HG03469 (cell line): Measurements from ENCODE around the gene RBM46.

Experiments used
- ATAC-seq: cut with Tn5 transposase; IDR thresholded peaks from one replicate; pipeline ENCODE4 v1.9.1; 2021; ENCODE audit warnings: mild to moderate bottlenecking, moderate library complexity, moderate number of reproducible peaks; ENCODE audit not compliant: unreplicated experiment

RBM46 gene

GRCh38 chr4:154781126-154781982 is at the start of gene RBM46:
RBM46 (plus strand) TSS chr4:154781272; CDS start chr4:154796753, 15,481 bp downstream.
- ATAC-seq = no peak

DNA sequence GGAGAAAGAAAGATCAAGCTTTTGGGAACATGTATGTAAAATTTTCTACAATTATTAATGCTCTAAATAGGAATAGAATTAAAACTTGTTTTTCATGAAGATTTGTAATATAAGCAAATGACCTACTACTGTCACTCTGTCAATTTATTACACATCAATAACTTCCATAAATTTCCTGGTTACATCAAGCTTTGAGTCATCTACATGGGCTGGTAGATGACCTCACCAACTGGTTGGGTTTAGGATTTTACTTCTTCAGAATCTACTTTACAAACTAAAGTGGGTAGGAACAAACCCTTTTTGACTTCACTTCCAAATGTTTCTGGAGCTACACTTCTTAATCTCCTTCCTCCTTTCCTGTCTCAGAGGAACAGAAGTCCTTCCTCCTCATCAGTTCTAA is 49.3 kb upstream of the RBM46 start:
- no peak for ATAC-seq

DNA sequence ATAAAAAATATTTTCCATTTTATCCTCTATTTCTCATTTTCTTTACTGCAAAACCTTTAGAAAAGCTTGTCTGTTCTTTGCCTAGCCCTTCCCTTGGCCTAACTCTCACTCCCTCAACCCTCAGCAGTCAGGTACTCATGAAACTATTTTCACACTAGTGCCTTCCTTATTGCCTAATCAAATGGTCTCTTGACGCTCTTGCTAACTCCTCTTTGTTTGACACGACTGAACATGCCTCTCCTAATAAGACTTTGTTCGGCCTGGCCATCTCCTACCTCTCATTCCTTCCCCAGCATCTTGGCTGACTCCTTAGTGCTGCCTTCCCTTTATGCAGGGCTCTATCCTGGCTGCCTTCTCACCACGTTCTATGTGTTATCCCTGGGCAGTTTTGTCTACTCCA is 48.4 kb upstream of the RBM46 start:
- no peak for ATAC-seq

DNA sequence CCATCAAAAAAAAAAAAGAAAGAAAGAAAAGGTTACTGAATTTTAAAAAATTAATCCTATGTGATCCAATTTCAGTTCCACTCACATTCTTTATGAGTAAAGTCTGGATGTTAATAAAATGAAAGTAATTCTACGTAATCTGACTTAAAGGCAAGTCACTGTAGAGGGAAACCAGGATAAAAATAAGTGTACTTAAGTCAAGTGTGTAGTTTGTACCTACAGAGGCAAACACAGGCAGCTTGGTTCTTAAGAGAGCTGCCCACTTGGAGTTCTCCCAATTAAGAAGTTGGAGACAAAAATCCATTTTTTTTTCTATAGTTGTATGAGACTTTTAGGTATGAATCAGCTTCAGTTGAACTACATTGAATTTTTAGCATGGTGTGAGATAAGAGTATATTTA is 44.3 kb upstream of the RBM46 start:
- no peak for ATAC-seq

DNA sequence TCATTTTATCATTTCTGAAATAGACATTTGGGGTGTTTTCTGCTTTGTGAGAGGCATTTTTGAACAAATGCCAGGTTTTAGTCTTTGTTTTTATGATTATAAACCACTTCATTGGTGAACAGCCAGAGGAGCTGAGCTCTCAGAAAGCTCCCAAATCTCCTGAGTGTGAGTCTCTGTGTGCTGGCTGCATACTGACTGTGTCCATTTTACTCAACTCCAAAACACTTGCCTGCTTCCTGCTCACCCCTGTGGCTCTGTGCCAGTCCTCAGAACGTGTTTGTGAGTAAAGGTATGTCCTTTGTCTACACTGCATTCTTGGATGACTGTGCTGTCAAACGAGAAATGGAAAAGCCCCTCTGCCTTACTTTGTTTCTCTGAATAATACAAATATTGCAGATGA is 42.6 kb upstream of the RBM46 start:
- no peak for ATAC-seq

DNA sequence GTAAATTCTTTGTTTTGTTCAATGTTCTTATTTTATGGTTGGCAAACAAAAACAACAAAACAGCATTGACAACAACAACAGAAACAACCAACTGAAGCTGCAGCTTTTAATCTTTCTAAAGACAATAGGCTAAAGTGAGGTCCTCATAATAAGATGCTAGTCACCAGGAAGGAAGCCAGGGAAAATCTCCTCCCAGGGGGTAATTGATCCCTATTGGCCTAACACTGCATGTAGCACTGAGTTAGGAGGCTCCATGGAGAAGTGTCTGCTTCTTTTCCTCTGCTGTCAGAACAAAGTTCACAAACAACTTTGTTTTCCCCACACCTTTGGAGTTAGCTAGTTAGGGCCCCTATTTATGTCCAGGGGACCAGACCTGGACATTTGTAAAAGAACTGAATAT is 42.0 kb upstream of the RBM46 start:
- no peak for ATAC-seq

- ATAC-seq = no peak
Observed at GRCh38 chr4:154740462-154740861, 40.6 kb upstream of the RBM46 start.

- no peak for ATAC-seq
Observed at GRCh38 chr4:154741131-154741665, 39.9 kb upstream of the RBM46 start.

- no peak for ATAC-seq
Observed at GRCh38 chr4:154741922-154742850, 38.9 kb upstream of the RBM46 start.

DNA sequence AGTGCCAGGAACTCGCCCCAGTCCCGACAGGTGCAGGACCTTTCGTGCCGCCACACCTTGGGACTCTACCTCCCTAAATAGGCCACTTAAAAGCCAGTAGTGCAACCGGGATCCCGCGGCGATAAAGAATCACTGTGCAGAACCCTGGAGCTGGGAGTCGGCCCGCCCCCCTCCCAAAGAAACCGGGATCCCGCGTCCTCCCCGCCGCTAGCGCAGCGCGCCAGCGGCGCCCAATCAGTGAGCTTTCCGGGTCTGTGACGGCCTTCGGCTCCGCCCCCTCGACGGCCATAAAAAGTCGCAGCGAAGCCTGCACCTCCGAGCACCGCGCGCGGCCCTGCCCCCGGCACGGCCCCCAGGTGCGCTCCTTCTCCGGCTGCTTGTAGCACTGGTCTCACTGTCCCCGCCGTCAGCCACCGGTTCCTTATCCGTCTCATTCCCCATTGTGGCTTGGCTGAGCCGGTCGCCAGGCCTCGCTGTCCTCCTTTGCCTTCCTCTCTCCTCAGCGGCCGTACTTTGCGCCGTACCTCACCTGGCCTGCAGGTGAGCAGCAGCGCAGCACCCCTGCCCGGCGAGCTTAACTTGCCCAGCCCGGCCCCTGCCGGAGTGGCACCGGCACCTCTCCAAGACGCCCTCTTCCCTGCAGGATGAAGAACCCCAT is 37.3 kb upstream of the RBM46 start, which contains the start of gene LRAT:
Gene LRAT, plus strand, starts transcription at position 318 of the 658 bp plus-strand sequence. Its CDS starts 327 bp downstream, at position 645.
- no peak for ATAC-seq

GRCh38 chr4:154744341-154744926 is 36.6 kb upstream of the RBM46 start:
- ATAC-seq = no peak

DNA sequence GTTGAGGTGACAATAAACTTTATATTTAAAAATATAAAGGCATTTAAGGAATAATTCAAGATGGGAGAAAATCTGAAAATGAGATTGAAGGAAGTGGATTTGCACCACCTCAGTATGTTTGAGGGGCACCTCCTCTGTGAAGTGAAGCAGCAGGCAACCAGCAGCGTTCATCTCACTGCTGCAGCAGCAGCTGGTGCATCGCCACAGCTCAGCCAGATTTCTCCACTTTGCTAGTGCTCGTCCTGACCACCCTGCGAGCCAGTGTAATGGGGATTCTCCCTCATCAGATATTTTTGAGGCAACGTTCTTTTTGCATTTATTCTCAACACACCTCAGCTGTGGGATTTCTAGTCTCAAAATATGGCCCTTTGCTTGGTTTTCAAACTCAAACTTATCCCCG is 23.4 kb upstream of the RBM46 start:
- ATAC-seq = no peak

DNA sequence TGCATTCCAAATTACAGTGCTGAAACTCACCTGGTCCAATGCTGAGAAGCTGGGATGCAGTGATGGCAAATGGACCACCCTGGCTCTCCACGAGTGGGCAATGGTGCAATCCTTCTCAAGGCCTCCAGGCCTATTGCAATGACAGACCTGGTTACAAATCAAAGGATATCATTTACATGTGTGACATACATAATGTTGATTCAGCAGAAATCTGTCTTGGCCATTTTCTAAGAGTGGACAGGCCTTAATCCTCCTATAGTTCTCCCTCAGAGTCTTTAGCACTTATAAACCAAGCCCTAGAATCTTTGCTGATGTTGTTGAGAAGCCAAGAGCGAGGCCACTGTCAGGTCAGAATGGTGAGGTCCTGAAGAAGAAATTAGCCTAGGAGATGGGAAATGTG is 20.2 kb upstream of the RBM46 start:
- no peak for ATAC-seq

DNA sequence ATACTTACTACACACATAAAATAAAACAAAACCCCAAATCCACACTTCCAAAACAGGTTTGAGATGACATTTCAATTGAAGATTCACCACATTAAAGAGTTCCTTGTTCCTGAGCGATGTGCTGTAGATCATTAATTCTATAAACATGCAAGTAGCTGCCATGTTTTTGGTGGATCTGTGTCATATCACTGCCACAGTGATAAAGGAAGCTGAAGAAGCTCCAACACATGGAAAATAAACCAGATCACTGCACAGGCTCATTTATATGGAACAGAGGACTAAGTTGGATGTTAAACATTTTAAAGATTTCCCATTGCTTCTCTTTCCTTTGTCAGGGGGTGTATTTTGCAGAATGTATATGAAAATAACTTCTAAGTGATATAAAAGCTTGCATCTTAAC is 2.8 kb upstream of the RBM46 start:
- ATAC-seq = no peak

DNA sequence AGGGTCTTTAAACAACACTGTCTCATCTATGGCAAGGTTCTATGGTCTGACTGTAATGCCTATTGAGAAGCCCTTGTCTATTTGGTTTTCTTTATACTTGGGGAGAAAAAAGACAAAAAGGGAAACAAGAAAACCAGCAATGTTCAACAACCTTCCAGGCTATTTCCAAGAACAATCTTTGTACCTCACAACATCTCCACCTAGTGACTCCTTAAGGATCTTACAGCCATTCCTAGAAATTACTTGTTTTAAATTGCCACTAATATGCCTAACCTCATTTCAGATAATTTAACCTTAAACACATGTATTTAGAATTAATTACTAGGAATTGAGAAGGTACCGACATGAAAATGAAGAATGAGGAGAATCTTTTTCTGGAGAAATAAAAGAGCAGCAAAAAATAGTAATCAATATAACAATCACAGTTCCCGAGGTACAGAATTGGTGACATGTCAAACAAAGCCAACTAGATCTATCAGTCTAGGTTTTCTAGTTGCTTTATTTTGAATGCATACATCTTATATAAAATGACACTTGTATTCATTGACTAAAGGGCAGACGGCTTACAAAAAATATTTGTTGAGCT is 1.6 kb upstream of the RBM46 start:
- no peak for ATAC-seq

DNA sequence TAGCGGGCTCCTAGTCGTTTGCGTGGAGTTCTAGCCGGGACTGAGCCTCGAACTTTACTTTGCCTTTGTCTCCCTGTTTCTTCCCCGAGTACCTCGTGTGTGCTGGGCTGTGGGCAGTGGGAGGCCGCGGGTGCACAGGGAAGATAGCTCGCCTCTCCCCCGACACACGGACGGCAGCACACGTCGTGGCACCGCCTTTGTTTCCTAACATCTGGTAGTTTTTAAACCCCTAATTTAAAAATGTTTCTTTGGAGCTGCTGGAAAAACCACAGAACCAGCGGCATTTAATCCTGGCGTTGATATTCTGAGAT is 866 bp downstream of the RBM46 start:
- ATAC-seq = no peak

- ATAC-seq = peak; percentile 66
Observed at GRCh38 chr4:154807042-154807630, 26.1 kb downstream of the RBM46 start.

DNA sequence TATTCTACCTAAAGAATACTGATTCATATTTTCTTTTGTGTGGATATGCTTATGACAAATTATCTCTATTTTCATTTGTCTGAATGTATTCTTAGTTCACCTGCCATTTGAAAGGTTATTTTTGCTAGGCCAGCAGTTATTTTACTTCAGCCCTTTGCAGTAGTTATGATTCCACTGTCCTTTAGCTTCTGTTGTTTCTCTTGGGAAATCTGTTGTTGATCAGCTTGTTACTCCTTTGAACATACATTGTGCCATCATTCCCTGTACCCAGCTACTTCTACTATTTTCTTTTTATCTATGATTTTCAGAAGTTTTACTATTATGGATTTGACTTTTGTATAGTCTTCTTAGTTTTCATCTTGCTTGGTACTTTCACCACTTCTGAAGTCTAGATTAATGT is 37.2 kb downstream of the RBM46 start:
- ATAC-seq = no peak

DNA sequence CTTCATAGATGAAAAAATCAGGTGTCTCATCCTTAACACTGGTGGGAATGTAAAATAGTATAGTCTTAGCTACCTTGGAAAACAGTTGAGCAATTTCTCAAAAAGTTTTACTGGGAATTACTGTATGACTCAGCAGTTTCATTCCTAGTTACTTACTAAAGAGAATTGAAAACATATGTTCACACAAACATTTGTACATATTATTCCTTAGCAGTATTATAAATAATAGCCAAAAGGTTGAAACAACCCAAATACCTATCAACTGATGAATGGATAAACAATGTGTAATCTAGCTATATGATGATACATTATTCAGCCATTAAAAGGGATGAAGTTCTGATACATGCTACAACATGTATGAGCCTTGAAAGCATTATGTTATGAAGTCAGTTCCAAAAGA is 41.7 kb downstream of the RBM46 start:
- ATAC-seq = no peak

GRCh38 chr4:154836030-154836429 is 55.0 kb downstream of the RBM46 start:
- no peak for ATAC-seq
